SK-N-SH treated with all-trans-retinoic acid at 6 μM for 48 hours (cell line): Measurements from ENCODE around the gene MKRN3.

Experiments used
- ATAC-seq: fragments of 200-7000 bp; cut with Tn5 transposase; 3 replicates; pipeline ENCODE4 v1.9.1; 2020; ENCODE audit warnings: mild to moderate bottlenecking, moderate library complexity
- ARNTL ChIP-seq: fragments of 450-650 bp; formaldehyde crosslinking; IDR thresholded peaks from 2 replicates; pipeline ENCODE4 v1.5.0; 2020; ENCODE audit warnings: low read depth, mild to moderate bottlenecking, moderate library complexity, borderline replicate concordance
- BACH2 ChIP-seq: fragments of 250-450 bp; sonication (Bioruptor Pico); IDR thresholded peaks from 2 replicates; pipeline ENCODE4 v1.9.0; 2021; ENCODE audit warnings: mild to moderate bottlenecking, borderline replicate concordance
- CREB5 ChIP-seq: fragments of 250-450 bp; sonication (Bioruptor Pico); IDR thresholded peaks from 2 replicates; pipeline ENCODE4 v1.5.1; 2020; ENCODE audit warnings: low read depth, mild to moderate bottlenecking, moderate library complexity
- CSDC2 ChIP-seq: fragments of 250-450 bp; sonication (Bioruptor Pico); IDR thresholded peaks from 2 replicates; pipeline ENCODE4 v1.5.0; 2020; ENCODE audit warnings: mild to moderate bottlenecking, moderate library complexity
- ESRRG ChIP-seq: fragments of 250-450 bp; sonication (Bioruptor Pico); IDR thresholded peaks from 2 replicates; pipeline ENCODE4 v1.6.1; 2021; ENCODE audit warnings: mild to moderate bottlenecking
- GLIS3 ChIP-seq: fragments of 250-450 bp; sonication (Bioruptor Pico); IDR thresholded peaks from 2 replicates; pipeline ENCODE4 v1.5.0; 2020; ENCODE audit warnings: mild to moderate bottlenecking, moderate library complexity
- ISL1 ChIP-seq: fragments of 250-450 bp; sonication (Bioruptor Pico); IDR thresholded peaks from 2 replicates; pipeline ENCODE4 v2.1.2; 2022; ENCODE audit warnings: mild to moderate bottlenecking, moderate library complexity
- PPARA ChIP-seq: fragments of 250-450 bp; sonication (Bioruptor Pico); IDR thresholded peaks from 2 replicates; pipeline ENCODE4 v1.5.0; 2020; ENCODE audit warnings: mild to moderate bottlenecking, borderline replicate concordance
- RARB ChIP-seq: fragments of 250-450 bp; sonication (Bioruptor Pico); IDR thresholded peaks from 2 replicates; pipeline ENCODE4 v1.8.0; 2021; ENCODE audit warnings: mild to moderate bottlenecking, moderate library complexity
- SNAI2 ChIP-seq: fragments of 250-450 bp; sonication (Bioruptor Pico); IDR thresholded peaks from 2 replicates; pipeline ENCODE4 v1.5.0; 2020; ENCODE audit warnings: mild to moderate bottlenecking, moderate library complexity
- TSHZ2 ChIP-seq: fragments of 250-450 bp; sonication (Bioruptor Pico); IDR thresholded peaks from 2 replicates; pipeline ENCODE4 v1.5.0; 2020; ENCODE audit warnings: mild to moderate bottlenecking, moderate library complexity
- ZFP3 ChIP-seq: fragments of 250-450 bp; sonication (Bioruptor Pico); IDR thresholded peaks from 2 replicates; pipeline ENCODE4 v1.5.0; 2020; ENCODE audit warnings: mild to moderate bottlenecking, moderate library complexity
- ZFP30 ChIP-seq: fragments of 450-650 bp; formaldehyde crosslinking; IDR thresholded peaks from 2 replicates; pipeline ENCODE4 v1.5.0; 2022; ENCODE audit warnings: mild to moderate bottlenecking, moderate library complexity
- ZNF565 ChIP-seq: fragments of 450-650 bp; formaldehyde crosslinking; conservative IDR thresholded peaks from 2 replicates; pipeline ENCODE4 v1.5.0; 2020; ENCODE audit warnings: low read depth, mild to moderate bottlenecking, moderate library complexity
- ZNF70 ChIP-seq: fragments of 450-650 bp; formaldehyde crosslinking; IDR thresholded peaks from 2 replicates; pipeline ENCODE4 v1.5.0; 2020; ENCODE audit warnings: mild to moderate bottlenecking, moderate library complexity
- ZNF8 ChIP-seq: fragments of 450-650 bp; formaldehyde crosslinking; IDR thresholded peaks from 2 replicates; pipeline ENCODE4 v1.5.0; 2020; ENCODE audit warnings: mild to moderate bottlenecking, moderate library complexity
- TF ChIP-seq, protein P1 (sequence below): fragments of 250-450 bp; sonication (Bioruptor Pico); IDR thresholded peaks from 2 replicates; pipeline ENCODE4 v1.5.1; 2021; ENCODE audit warnings: mild to moderate bottlenecking, moderate library complexity
- TF ChIP-seq, protein P2 (sequence below): fragments of 250-450 bp; sonication (Bioruptor Pico); IDR thresholded peaks from 2 replicates; pipeline ENCODE4 v1.8.0; 2021; ENCODE audit warnings: low read depth, mild to moderate bottlenecking, moderate library complexity, borderline replicate concordance

The MKRN3 gene

GRCh38 chr15:23616536-23616935 is 51.1 kb downstream of the MKRN3 start:
- no peak for ATAC-seq
- TF ChIP-seq GLIS3 (CRISPR knock-in tag) (no peak), RARB (CRISPR knock-in tag) (no peak), TSHZ2 (CRISPR knock-in tag) (no peak), ISL1 (CRISPR knock-in tag) (no peak), ZNF70 (CRISPR knock-in tag) (no peak), ESRRG (CRISPR knock-in tag) (no peak), SNAI2 (no peak), ZNF565 (CRISPR knock-in tag) (no peak), CSDC2 (CRISPR knock-in tag) (no peak), ZFP3 (CRISPR knock-in tag) (no peak), PPARA (CRISPR knock-in tag) (no peak), CREB5 (no peak), BACH2 (CRISPR knock-in tag) (no peak), ARNTL (CRISPR knock-in tag) (no peak), ZNF8 (CRISPR knock-in tag) (no peak), ZFP30 (no peak)
- TF ChIP-seq, protein P1, sequence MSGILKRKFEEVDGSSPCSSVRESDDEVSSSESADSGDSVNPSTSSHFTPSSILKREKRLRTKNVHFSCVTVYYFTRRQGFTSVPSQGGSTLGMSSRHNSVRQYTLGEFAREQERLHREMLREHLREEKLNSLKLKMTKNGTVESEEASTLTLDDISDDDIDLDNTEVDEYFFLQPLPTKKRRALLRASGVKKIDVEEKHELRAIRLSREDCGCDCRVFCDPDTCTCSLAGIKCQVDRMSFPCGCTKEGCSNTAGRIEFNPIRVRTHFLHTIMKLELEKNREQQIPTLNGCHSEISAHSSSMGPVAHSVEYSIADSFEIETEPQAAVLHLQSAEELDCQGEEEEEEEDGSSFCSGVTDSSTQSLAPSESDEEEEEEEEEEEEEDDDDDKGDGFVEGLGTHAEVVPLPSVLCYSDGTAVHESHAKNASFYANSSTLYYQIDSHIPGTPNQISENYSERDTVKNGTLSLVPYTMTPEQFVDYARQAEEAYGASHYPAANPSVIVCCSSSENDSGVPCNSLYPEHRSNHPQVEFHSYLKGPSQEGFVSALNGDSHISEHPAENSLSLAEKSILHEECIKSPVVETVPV (CRISPR knock-in tag), result no peak
- TF ChIP-seq, protein P2, sequence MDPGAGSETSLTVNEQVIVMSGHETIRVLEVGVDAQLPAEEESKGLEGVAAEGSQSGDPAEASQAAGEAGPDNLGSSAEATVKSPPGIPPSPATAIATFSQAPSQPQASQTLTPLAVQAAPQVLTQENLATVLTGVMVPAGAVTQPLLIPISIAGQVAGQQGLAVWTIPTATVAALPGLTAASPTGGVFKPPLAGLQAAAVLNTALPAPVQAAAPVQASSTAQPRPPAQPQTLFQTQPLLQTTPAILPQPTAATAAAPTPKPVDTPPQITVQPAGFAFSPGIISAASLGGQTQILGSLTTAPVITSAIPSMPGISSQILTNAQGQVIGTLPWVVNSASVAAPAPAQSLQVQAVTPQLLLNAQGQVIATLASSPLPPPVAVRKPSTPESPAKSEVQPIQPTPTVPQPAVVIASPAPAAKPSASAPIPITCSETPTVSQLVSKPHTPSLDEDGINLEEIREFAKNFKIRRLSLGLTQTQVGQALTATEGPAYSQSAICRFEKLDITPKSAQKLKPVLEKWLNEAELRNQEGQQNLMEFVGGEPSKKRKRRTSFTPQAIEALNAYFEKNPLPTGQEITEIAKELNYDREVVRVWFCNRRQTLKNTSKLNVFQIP, result no peak
